NCI-H2029 treated with DMSO at 0.1 percent for 48 hours (cell line): ENCODE data around the gene TAF7.
"Not testable (repeated sequence)": the region's sequence is repeated elsewhere in the genome, so short reads cannot be mapped to it uniquely, and the experiment has no call there.

Experiments
- DNase-seq: peaks from one replicate; lab custom pipeline; 2025; lab: John Stamatoyannopoulos, UW

The TAF7 gene

DNA sequence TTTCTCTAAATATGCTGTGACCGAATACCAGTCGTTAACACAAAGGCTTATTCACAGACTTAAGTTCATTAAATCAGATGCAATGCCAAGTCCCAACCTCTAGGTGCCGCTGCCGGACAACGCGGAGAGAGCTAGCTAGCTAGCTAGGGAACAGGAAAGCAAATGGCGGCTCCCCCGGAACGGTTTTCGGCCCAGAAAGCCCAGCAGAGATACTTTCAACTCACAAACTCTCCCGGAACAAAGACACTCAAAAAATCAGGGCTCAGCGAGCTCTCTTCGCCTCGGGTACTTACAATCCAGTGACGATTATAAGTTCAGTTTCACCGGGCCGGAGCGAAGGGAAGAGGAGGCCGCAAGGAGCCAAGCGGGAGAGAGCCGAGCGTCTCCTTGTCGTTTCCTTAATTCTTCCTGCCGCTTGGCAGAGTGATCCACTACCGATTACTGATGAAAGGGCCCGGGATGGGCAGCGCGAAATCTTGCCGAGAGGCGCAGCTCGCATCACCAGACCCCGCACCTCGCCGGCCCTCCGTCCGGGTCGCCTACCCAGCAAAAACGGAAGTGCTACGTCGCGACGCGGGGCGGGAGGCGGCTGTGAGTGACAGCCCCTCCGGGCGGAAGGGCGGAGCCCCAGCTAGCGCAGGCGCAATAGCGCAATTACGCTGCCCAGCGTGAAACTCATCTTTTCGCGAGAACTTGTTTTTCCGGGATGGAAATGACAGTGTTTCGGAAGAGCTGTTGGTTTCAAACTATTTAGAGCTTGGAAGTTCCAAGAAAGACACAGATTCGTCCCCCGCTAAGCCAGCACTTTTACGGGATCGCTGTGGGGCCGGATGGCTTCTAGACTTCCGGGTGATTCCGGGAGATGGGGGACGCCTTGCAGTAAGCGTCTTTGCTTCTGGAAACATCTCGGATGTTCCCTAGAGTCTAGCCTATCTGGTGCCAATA lies at the start of gene TAF7:
Gene TAF7 (minus strand): TSS at position 560 of the 945 bp plus-strand sequence. CDS start 740 bp downstream, outside the sequence.
- DNase-seq: peak; percentile 69

DNA sequence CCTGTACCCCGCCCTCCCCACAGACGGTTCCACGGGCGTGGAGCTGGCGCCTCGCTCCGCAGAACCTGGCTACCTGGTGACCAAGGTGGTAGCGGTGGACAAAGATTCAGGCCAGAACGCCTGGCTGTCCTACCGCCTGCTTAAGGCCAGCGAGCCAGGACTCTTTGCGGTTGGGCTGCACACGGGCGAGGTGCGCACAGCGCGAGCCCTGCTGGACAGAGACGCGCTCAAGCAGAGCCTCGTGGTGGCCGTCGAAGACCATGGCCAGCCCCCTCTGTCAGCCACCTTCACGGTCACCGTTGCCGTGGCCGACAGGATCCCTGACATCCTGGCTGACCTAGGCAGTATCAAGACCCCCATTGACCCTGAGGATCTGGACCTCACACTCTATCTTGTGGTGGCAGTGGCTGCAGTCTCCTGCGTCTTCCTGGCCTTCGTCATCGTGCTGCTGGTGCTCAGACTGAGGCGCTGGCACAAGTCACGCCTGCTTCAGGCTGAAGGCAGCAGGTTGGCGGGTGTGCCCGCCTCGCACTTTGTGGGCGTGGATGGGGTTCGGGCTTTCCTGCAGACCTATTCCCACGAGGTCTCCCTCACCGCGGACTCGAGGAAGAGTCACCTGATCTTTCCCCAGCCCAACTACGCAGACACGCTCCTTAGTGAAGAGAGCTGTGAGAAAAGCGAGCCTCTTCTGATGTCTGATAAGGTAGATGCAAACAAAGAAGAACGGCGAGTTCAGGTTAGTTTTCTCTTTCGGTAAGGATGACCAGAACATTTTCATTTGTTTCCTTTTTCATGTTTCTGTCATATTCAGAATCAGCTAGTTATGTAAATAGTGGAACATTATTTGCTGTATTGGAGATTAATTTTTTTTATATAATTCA lies 45.7 kb upstream of the TAF7 start:
- DNase-seq: no peak

DNA sequence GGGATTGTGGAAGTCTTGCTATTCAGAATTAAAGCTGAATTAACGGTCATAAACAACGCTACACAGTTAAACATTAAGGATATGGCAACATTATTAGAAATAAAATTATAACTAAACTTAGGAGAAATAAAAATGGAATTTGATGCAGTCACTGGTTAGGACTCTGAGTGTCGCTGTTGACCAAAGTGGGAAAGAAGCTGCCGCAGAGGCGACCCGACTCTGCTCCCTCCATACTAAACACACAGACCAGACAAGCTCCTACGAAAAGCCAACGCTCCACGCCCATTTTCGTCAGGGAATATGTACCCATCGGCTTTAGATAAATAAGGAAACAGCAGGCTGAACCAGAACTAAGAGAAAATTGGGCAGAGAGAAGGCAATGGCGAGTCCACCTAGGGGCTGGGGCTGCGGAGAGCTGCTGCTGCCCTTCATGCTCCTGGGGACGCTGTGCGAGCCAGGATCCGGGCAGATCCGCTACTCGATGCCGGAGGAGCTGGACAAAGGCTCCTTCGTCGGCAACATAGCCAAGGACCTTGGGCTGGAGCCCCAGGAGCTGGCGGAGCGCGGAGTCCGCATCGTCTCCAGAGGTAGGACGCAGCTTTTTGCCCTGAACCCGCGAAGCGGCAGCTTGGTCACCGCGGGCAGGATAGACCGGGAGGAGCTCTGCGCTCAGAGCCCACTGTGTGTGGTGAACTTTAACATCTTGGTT lies 43.5 kb upstream of the TAF7 start, which contains the start of gene PCDHGA5:
Gene PCDHGA5 (plus strand): TSS at position 211 of the 709 bp plus-strand sequence. CDS start 169 bp downstream, at position 380.
- no peak for DNase-seq

DNA sequence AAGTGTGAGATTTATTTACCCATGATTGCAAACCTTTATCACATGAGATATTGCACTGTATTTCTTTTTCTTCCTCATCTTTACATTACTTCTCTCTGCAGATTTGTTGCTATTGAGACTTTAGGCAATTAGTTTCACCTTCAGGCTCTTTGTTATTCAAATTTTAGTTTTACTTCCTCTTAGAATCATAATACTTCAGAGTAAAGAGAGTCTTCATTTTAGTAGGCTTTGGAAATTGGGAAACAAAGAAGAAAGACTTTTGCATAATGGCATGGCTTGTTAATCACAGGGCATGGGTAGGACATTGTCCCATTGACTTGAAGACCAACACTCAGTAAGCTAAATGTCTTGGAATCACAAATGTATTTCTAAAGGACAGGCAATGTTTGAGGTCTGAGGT lies 42.1 kb upstream of the TAF7 start:
- DNase-seq: no peak

- DNase-seq: no peak
These were observed 40.1 kb upstream of the TAF7 start for GRCh38 chr5:141360685-141361084.

- peak; percentile 14 for DNase-seq
These were observed 39.3 kb upstream of the TAF7 start, which contains the start of gene PCDHGB2 for GRCh38 chr5:141359790-141360426. Gene PCDHGB2, plus strand, starts transcription at chr5:141359994. Its CDS starts 142 bp downstream, at chr5:141360136.

DNA sequence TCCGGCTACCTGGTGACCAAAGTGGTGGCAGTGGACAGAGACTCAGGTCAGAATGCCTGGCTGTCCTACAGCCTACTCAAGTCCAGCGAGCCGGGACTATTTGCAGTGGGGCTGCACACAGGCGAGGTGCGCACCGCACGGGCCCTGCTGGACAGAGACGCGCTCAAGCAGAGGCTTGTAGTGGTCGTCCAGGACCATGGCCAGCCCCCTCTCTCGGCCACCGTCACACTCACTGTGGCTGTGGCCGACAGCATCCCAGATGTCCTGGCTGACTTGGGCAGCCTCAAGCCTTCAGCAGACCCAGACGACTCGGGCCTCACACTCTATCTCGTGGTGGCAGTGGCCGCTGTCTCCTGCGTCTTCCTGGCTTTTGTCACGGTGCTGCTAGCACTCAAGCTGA lies 36.4 kb upstream of the TAF7 start:
- no peak for DNase-seq

DNA sequence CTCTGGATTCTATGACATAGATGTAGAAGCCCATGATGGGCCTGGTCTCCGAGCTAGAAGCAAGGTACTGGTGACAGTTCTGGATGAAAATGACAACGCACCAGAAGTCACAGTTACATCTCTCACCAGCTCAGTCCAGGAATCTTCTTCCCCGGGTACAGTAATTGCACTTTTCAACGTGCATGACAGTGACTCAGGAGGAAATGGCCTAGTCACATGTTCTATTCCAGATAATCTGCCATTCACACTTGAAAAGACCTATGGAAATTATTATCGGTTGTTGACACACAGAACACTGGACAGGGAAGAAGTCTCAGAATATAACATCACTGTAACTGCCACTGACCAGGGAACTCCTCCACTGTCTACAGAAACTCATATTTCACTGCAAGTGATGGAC lies 35.5 kb upstream of the TAF7 start:
- no peak for DNase-seq

DNA sequence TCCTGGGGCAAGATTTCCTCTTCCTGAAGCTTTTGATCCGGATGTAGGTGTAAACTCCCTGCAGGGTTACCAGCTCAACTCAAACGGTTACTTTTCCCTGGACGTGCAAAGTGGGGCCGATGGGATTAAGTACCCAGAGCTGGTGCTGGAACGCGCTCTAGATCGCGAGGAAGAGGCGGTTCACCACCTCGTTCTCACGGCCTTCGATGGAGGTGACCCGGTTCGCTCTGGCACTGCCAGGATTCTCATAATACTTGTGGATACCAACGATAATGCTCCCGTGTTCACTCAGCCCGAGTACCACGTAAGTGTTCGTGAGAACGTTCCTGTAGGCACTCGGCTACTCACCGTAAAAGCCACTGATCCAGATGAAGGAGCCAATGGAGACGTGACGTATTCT lies 35.1 kb upstream of the TAF7 start:
- DNase-seq: no peak

DNA sequence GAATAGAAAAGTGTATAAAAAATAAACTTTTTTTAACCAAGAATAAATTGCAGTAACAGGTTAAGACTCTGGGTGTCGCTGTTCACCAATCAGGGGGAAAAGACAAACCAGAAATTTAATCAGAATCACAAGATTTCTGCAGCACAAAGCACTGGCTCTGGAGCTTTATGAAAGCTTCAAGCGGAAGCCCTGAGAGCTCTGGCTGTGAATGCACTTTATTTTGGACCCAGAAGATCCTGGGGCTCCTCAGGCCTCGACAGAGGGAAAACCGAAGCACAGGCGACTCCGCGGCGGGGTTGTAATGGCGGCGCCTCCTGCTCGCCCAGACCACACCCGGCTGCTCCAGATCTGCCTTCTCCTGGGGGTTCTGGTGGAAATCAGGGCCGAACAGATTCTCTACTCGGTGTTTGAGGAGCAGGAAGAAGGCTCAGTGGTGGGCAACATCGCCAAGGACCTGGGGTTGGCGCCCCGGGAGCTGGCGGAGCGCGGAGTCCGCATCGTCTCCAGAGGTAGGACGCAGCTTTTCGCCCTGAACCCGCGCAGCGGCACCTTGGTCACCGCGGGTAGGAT lies 34.4 kb upstream of the TAF7 start, which contains the start of gene PCDHGA4:
Gene PCDHGA4 (plus strand): TSS at position 122 of the 570 bp plus-strand sequence. CDS start 87 bp downstream, at position 209.
- no peak for DNase-seq

GRCh38 chr5:141351591-141351990 lies 31.0 kb upstream of the TAF7 start:
- no peak for DNase-seq

DNA sequence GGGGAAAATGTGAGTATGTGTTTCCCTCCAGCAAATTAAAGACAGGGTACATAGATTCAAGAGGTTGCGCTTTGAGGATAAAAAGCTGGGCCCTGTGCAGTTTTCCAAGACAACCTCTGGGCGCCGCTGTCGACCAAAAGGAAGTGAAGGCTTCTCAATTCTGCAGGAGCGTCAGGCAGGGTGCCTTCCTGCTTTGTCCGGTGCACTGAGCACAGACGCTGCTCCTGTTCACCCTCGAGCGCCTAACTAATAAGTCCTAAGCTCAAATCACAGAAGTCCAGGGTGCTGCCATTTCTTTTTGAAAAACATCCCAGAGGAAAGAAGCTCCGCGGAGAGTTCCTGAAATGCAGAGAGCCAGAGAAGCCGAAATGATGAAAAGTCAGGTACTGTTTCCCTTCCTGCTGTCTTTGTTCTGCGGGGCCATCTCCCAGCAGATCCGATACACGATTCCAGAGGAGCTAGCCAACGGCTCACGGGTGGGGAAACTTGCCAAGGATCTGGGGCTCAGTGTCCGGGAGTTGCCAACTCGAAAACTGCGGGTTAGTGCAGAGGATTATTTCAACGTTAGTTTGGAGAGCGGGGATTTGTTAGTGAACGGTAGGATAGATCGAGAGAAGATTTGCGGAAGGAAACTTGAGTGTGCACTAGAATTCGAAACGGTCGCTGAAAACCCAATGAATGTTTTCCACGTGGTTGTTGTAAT lies 29.5 kb upstream of the TAF7 start, which contains the start of gene PCDHGB1:
Gene PCDHGB1 (plus strand): TSS at position 183 of the 703 bp plus-strand sequence. CDS start 162 bp downstream, at position 345.
- DNase-seq: peak; percentile 43

GRCh38 chr5:141346017-141346416 lies 25.4 kb upstream of the TAF7 start:
- not testable (repeated sequence) for DNase-seq

GRCh38 chr5:141345327-141345726 lies 24.7 kb upstream of the TAF7 start:
- no peak for DNase-seq

GRCh38 chr5:141343953-141344463 lies 23.4 kb upstream of the TAF7 start:
- DNase-seq: no peak

GRCh38 chr5:141343242-141343952 lies 22.8 kb upstream of the TAF7 start, which contains the start of gene PCDHGA3:
Gene PCDHGA3, plus strand, starts transcription at chr5:141343829. Its CDS starts 205 bp downstream, at chr5:141344034.
- no peak for DNase-seq

- DNase-seq: no peak
These were observed 22.2 kb upstream of the TAF7 start for GRCh38 chr5:141342773-141343172.

DNA sequence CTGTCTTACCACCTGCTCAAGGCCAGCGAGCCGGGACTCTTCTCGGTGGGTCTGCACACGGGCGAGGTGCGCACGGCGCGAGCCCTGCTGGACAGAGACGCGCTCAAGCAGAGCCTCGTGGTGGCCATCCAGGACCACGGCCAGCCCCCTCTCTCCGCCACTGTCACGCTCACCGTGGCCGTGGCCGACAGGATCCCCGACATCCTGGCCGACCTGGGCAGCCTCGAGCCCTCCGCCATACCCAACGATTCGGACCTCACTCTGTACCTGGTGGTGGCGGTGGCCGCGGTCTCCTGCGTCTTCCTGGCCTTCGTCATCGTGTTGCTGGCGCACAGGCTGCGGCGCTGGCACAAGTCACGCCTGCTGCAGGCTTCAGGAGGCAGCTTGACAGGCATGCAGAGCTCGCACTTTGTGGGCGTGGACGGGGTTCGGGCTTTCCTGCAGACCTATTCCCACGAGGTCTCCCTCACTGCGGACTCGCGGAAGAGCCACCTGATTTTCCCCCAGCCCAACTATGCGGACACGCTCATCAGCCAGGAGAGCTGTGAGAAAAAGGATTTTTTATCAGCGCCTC lies 20.3 kb upstream of the TAF7 start:
- DNase-seq: not testable (repeated sequence)
